Fibroblast of lung (primary cell): ENCODE data around the gene STK11. TPM values are rescaled to one million over a fixed set of nuclear protein-coding genes. Genes with fewer than 3 reads are reported as not detected.

Experiments used
- DNase-seq, 2 donors: peaks; one replicate each; pipeline versions ENCODE4 v3.0.0 to v3.0.0-alpha.2; 2010; ENCODE audit warnings: low read depth in 2 of 2
- H2AFZ ChIP-seq: 2 replicates; pipeline ENCODE4 v1.5.1; 2012; ENCODE audit warnings: low read length, control low read depth, inconsistent platforms
- H3K27ac ChIP-seq: 2 replicates; pipeline ENCODE4 v1.5.1; 2011; ENCODE audit warnings: low read length, control low read depth; ENCODE audit not compliant: insufficient read depth
- H3K27me3 ChIP-seq: 2 replicates; pipeline ENCODE4 v1.5.1; 2011; ENCODE audit warnings: mild to moderate bottlenecking, low read length; ENCODE audit not compliant: control insufficient read depth, insufficient read depth
- H3K36me3 ChIP-seq: 2 replicates; pipeline ENCODE4 v1.5.1; 2011; ENCODE audit warnings: low read length; ENCODE audit not compliant: control insufficient read depth, insufficient read depth
- H3K4me1 ChIP-seq: 2 replicates; pipeline ENCODE4 v1.5.1; 2011; ENCODE audit warnings: low read length; ENCODE audit not compliant: control insufficient read depth, insufficient read depth; ENCODE audit errors: extremely low read depth
- H3K4me2 ChIP-seq: 2 replicates; pipeline ENCODE4 v1.5.1; 2011; ENCODE audit warnings: low read length, control low read depth; ENCODE audit not compliant: insufficient read depth; ENCODE audit errors: extremely low read depth
- H3K4me3 ChIP-seq, 4 experiments: fragments of 200-600 bp in 1 of 4; sonication (generic) in 1 of 4; replicated peaks in 1 of 4; 2 replicates each; pipeline ENCODE4 v1.5.1; 2011 to 2016; ENCODE audit warnings: low read length in 4 of 4, low read depth in 3 of 4, mild to moderate bottlenecking in 3 of 4, control low read depth in 2 of 4, inconsistent platforms in 1 of 4, mixed read lengths in 1 of 4; ENCODE audit not compliant: insufficient read depth in 1 of 4; ENCODE audit errors: control extremely low read depth in 1 of 4
- H3K79me2 ChIP-seq: 2 replicates; pipeline ENCODE4 v1.5.1; 2012; ENCODE audit warnings: mild to moderate bottlenecking, low read length, inconsistent platforms; ENCODE audit not compliant: control insufficient read depth, insufficient read depth
- H3K9ac ChIP-seq: 2 replicates; pipeline ENCODE4 v1.5.1; 2011; ENCODE audit warnings: mild to moderate bottlenecking, low read length, control low read depth; ENCODE audit not compliant: insufficient read depth
- H3K9me3 ChIP-seq: 2 replicates; pipeline ENCODE4 v1.5.1; 2012; ENCODE audit warnings: low read depth, low read length; ENCODE audit not compliant: control insufficient read depth, insufficient read depth
- H4K20me1 ChIP-seq: 2 replicates; pipeline ENCODE4 v1.5.1; 2011; ENCODE audit warnings: low read length; ENCODE audit not compliant: control insufficient read depth, insufficient read depth; ENCODE audit errors: extremely low read depth
- CTCF ChIP-seq, 2 donors: IDR thresholded peaks in 1 of 2; conservative IDR thresholded peaks in 1 of 2; 1 replicate in 1 of 2; 2 replicates in 1 of 2; pipeline ENCODE4 v1.5.1; 2011 to 2012; ENCODE audit warnings: low read length in 2 of 2, control low read depth in 1 of 2, inconsistent platforms in 1 of 2, low read depth in 1 of 2, mild to moderate bottlenecking in 1 of 2
- EZH2 ChIP-seq: IDR thresholded peaks from 2 replicates; pipeline ENCODE4 v1.5.1; 2012; ENCODE audit warnings: low read length, control low read depth, mild to moderate bottlenecking; ENCODE audit errors: missing control alignments
- polyA plus RNA-seq, 2 donors: library from polyadenylated mRNA; depleted of rRNA in 1 of 2; stranded (reverse) in 1 of 2; unstranded in 1 of 2; fragments of >200 nt; gene quantifications; 2 replicates each; pipeline ENCODE4 v1.2.1, GENCODE V29; 2011 to 2012; ENCODE audit warnings: missing spikeins in 1 of 2
- total RNA-seq: library from RNA; depleted of rRNA; stranded (reverse); fragments of >200 nt; gene quantifications from 2 replicates; pipeline ENCODE4 v1.2.1, GENCODE V29; 2014

STK11 gene
- total and polyA plus RNA-seq, 2 donors (not counting 1 experiment from before 2014, with no cell fraction given), result 23.7 to 96.6 TPM

- no peak overlapping the region for H2AFZ ChIP-seq
- H3K4me1 ChIP-seq, result peaks cover 6% of the 10 kb centered on the region
- H3K79me2 ChIP-seq, result peaks cover 78% of the 10 kb centered on the region
Observed at GRCh38 chr19:1163283-1163933, 42.2 kb upstream of the STK11 start.

GRCh38 chr19:1163934-1164683 lies 41.5 kb upstream of the STK11 start:
- peaks cover 16% of the 10 kb centered on the region for H3K36me3 ChIP-seq
- DNase-seq, result no peak
- H3K27ac ChIP-seq, result no peak overlapping the region
- H3K27me3 ChIP-seq, result no peaks in the 10 kb centered on the region
- TF ChIP-seq EZH2 (no peak), CTCF (conservative IDR thresholded peaks at IDR 0.05 in 1 of 2, IDR thresholded peaks at IDR 0.05 in 1 of 2; ENCODE audit: low read depth in 1 of 2, low read length in 2 of 2) (no peak)
- no peak overlapping the region for H3K4me2 ChIP-seq
- no peak overlapping the region for H3K9ac ChIP-seq
- H3K9me3 ChIP-seq, result no peaks in the 10 kb centered on the region
- no peaks in the 10 kb centered on the region for H4K20me1 ChIP-seq
- H3K4me3 ChIP-seq, result no peak overlapping the region
- no peak overlapping the region for H2AFZ ChIP-seq
- H3K4me1 ChIP-seq, result peaks cover 6% of the 10 kb centered on the region
- H3K79me2 ChIP-seq, result peaks cover 79% of the 10 kb centered on the region

More at GRCh38 chr19:1163283-1163933, 42.2 kb upstream of the STK11 start:
- TF ChIP-seq CTCF (conservative IDR thresholded peaks at IDR 0.05 in 1 of 2, IDR thresholded peaks at IDR 0.05 in 1 of 2; ENCODE audit: low read depth in 1 of 2, low read length in 2 of 2), result no peak
- TF ChIP-seq EZH2, result no peak
- peaks cover 16% of the 10 kb centered on the region for H3K36me3 ChIP-seq
- DNase-seq, result no peak
- H3K27me3 ChIP-seq, result no peaks in the 10 kb centered on the region
- no peak overlapping the region for H3K27ac ChIP-seq
- no peaks in the 10 kb centered on the region for H4K20me1 ChIP-seq
- H3K9ac ChIP-seq, result no peak overlapping the region
- H3K4me2 ChIP-seq, result no peak overlapping the region
- H3K4me3 ChIP-seq, result no peak overlapping the region
- no peaks in the 10 kb centered on the region for H3K9me3 ChIP-seq

GRCh38 chr19:1164684-1165531 lies 40.7 kb upstream of the STK11 start:
- H3K27me3 ChIP-seq, result no peaks in the 10 kb centered on the region
- H3K4me3 ChIP-seq, result no peak overlapping the region
- peaks cover 16% of the 10 kb centered on the region for H3K36me3 ChIP-seq
- DNase-seq, result no peak
- H3K9me3 ChIP-seq, result no peaks in the 10 kb centered on the region
- peaks cover 14% of the 10 kb centered on the region for H3K4me1 ChIP-seq
- H3K27ac ChIP-seq, result no peak overlapping the region
- H3K79me2 ChIP-seq, result peaks cover 83% of the 10 kb centered on the region
- no peaks in the 10 kb centered on the region for H4K20me1 ChIP-seq
- H3K9ac ChIP-seq, result no peak overlapping the region
- no peak overlapping the region for H3K4me2 ChIP-seq
- TF ChIP-seq CTCF (conservative IDR thresholded peaks at IDR 0.05 in 1 of 2, IDR thresholded peaks at IDR 0.05 in 1 of 2; ENCODE audit: low read depth in 1 of 2, low read length in 2 of 2) (no peak), EZH2 (no peak)
- H2AFZ ChIP-seq, result no peak overlapping the region
